Kidney glomerular epithelial cell (primary cell): ENCODE data around the gene DMGDH.

Source experiments
- DNase-seq: peaks from one replicate; lab custom pipeline; 2025; lab: John Stamatoyannopoulos, UW

DMGDH gene

GRCh38 chr5:78974011-78974410 is 95.5 kb downstream of the DMGDH start:
- no peak for DNase-seq

GRCh38 chr5:78972654-78973428 is 96.6 kb downstream of the DMGDH start:
- no peak for DNase-seq

- no peak for DNase-seq
These were observed 97.5 kb downstream of the DMGDH start for GRCh38 chr5:78971998-78972397.

- DNase-seq = no peak
These were observed 100.7 kb downstream of the DMGDH start for GRCh38 chr5:78968781-78969180.

GRCh38 chr5:78964889-78965288 is 104.6 kb downstream of the DMGDH start:
- DNase-seq = peak; percentile 55

- DNase-seq = no peak
These were observed 107.7 kb downstream of the DMGDH start for GRCh38 chr5:78961743-78962142.

GRCh38 chr5:78959767-78960166 is 109.7 kb downstream of the DMGDH start:
- DNase-seq = no peak

GRCh38 chr5:78958672-78959445 is 110.6 kb downstream of the DMGDH start:
- DNase-seq = peak; percentile 85

- no peak for DNase-seq
These were observed 112.6 kb downstream of the DMGDH start for GRCh38 chr5:78956901-78957300.

GRCh38 chr5:78953092-78953800 is 116.2 kb downstream of the DMGDH start:
- DNase-seq = no peak
